ENCODE results near the gene ME3.

ME3 gene

DNA sequence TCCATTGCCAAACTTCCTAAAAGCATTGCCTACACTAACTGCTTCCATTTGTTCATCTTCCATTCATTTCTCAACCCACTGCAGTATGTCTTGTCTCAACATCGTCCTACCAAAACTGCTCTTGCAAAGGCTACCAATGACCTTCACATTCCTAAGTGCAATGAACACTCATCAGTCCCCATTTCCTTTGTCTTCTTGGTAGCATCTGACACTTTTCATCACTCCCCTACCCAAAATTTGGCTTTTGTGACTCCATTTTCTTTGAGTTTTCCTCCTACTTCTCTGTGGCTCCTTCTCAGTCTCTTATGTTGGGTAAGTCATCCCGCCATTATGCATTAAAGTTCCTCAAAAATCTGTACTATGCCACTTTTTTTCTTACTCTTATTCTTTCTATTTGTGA, 162.3 kb downstream of the ME3 start:
- no peak for DNase-seq

DNA sequence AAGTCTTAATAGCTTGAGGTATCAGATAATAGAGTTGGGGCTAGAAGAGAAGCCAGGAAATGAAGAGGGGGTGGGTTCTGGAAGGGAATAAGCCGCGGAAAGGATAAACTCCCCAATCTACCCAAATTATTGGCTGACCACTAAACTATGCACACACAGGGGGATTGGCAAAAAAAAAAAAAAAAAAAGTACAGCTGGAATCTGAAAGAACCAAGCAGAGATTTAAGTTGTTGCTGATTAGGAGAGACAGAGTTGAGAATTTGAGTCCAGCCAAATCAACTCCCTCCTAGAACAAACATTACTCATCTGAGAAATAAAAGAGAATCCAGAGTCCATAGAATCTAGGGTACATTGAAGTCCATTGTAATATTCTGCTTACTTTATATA, 162.8 kb downstream of the ME3 start:
- no peak for DNase-seq

- DNase-seq: no peak
These were observed 163.5 kb downstream of the ME3 start for GRCh38 chr11:86508604-86509587.

GRCh38 chr11:86507249-86507845, 165.1 kb downstream of the ME3 start:
- DNase-seq: no peak

DNA sequence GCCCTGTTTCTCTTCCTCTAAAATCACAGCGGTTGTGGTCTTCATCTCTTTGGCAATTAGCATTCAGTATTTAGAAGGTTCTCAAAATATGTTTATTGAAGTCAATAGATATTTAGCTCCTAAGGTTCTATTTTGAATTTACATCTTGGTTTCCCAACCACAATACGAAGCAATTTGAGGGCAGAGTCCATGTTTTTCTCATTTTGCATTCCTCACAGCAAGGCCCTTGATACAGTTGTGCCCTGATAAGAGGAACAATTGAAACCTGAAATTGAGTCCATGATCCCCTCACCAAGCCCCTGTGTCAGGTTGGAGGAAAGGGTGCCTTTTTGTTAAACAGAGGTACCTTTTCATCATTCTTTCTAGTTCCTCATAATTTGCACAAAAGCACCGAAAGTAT, 166.2 kb downstream of the ME3 start:
- no peak for DNase-seq

- no peak for DNase-seq
These were observed 169.3 kb downstream of the ME3 start for GRCh38 chr11:86503131-86503530.

GRCh38 chr11:86502137-86502642, 170.2 kb downstream of the ME3 start:
- DNase-seq: no peak

DNA sequence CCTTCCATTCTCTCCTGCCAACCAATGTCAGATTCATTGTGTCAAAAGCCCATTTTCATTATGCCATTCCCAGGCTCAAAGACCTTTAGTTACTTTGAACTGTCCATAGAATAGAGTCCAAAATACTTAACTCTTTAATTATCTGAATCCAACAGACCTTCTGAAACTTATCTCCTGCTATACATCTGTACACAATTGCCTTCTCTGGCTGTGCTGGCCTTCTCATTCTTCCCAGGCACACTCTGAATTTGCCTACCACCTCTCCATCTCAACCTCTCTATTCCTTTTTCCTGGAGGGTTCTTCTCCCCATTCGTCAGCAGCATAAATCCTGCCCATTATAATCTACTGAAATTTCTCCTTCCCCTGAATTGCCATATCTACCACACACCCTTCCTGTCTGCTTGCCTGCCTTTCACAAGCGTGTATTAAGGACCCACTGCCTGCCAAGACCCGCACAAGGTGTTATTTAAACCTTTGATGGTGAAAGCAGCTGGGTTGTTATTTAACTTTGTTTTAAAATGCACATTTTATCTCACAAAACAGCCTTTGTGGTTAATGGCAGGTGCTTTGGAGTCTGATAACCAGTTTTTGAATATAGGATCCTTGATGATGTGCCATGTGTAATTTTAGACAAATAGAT, 171.8 kb downstream of the ME3 start:
- DNase-seq: no peak

DNA sequence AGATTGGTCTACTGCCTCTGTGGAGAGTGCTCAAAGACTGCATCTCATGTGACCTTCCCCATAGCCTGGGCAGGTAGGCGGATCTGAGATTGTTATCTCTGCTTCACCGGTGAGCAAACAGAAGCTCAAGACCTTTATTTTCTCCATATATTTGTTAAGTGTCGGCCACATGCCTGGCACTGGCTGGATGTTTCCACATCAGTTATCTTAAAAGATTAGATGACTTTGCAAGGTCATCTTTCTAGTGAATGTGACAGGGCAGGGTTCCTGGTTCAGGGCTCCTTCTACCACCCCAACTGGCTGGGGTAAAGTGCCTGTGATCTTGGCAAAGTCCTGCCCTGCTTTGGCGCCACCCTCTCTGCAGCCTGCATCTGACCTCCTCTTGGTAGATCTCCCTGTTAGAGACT, 172.7 kb downstream of the ME3 start:
- no peak for DNase-seq

DNA sequence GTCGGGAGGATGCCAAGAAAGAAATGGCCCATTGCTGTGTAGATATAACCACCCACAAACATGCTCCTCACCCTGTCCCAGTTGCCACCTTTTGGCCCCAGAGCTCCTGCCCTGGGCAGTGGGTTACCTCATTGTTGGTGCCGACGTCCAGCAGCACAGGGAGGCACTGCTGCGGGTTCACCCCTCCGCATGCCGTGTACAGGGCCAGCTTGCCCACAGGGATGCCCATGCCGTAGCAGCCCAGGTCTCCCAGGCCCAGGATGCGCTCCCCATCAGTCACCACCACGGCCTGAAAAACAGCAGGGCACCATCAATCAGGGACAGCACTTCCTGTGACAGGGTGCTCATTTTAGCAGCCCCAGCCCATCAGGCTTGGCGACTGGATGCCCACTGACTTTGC, 174.6 kb downstream of the ME3 start:
- DNase-seq: no peak

DNA sequence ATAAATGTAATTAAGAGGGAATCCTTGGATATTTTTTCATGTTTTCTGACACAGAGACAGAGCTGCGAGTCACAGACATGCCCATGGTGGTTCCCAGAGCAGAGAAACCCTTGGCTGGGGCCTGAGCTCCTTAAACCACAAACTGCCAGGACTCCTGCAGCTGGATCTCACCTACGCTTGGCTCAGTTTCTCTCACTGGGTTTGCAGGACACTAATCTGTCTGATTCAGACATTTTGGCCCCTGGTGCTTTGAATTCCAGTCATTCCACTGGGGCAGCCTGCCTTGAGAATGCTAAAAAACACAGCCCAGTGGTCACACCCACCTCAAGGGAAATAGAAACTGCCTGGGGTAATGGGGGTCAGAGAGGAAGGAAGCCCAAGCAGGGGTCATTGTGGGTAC, 175.1 kb downstream of the ME3 start:
- no peak for DNase-seq

GRCh38 chr11:86495351-86495750, 177.1 kb downstream of the ME3 start:
- DNase-seq: no peak

DNA sequence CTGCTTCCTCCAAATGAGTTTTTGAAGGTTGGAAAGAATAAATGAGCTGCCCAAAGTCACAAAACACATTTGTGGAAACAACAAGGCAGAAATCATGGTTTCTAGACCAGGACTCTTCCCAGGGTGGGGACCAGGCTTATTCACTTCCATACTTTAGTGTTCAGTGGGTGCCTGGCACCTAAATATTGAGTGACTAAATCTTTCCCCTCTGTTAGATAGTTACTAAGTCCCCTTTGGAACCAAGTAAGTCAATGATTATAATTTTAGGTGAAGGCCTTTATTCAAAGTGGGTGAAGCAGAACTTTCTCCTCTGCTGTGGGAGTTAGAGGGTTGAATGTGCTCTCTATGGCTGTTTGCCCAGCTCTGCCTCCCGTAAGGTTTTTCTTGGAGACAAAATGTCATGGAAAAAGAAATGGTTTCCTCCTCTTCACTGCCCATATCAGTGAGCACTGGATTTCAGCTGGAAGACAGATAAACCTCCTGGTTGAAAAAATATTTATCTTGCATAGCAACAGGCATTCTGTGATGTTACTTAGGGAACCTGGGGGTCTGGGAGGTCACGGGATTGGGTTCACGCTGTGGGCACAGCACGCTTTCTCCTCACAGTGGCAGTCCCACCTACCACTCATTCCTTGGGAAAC, 179.9 kb downstream of the ME3 start:
- DNase-seq: no peak

DNA sequence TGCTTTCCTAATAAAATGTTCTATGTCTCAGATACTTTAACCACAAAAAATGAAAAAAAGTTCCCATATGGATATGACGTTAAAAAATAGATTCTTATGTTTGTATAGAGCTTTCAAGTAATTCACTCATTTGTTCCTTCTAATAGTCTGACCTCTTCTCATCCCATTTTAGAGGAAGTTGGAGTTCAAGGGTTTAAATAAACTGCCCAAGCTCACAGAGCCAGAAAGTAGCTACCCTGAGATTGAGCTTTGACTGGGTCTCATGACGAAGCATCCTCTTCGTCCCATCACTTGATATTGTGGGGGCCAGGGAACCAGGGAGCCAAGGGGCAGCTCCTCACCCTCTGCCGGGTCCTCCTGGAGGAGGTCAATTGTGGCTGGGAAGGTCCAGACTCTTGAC, 181.4 kb downstream of the ME3 start:
- no peak for DNase-seq

GRCh38 chr11:86490582-86490981, 181.8 kb downstream of the ME3 start:
- DNase-seq: no peak

GRCh38 chr11:86489442-86489841, 183.0 kb downstream of the ME3 start:
- no peak for DNase-seq

- DNase-seq: no peak
These were observed 183.9 kb downstream of the ME3 start for GRCh38 chr11:86488553-86488952.

GRCh38 chr11:86487671-86488070, 184.7 kb downstream of the ME3 start:
- DNase-seq: no peak

GRCh38 chr11:86486261-86487030, 186.0 kb downstream of the ME3 start:
- peak; percentile 79 for DNase-seq

GRCh38 chr11:86484795-86485166, 187.6 kb downstream of the ME3 start:
- no peak for DNase-seq

GRCh38 chr11:86483940-86484794, 188.2 kb downstream of the ME3 start:
- no peak for DNase-seq

GRCh38 chr11:86483610-86483939, 188.8 kb downstream of the ME3 start:
- DNase-seq: no peak
